Activated naive CD4-positive, alpha-beta T cell treated with Interleukin-2 at 50 U/mL for 16 hours (primary cell): ENCODE data around the gene CCDC102A.
A peak's percentile ranks its signal among the peaks of the same experiment; 100 is the strongest.
"Not testable (repeated sequence)": the region's sequence is repeated elsewhere in the genome, so short reads cannot be mapped to it uniquely, and the experiment has no call there.

Experiments used
- DNase-seq: peaks from one replicate; pipeline ENCODE4 v3.0.0-alpha.2; 2020

CCDC102A gene

GRCh38 chr16:57536306-57537193 is at the start of gene CCDC102A:
TSS of gene CCDC102A (minus strand) at chr16:57536571. CDS start at chr16:57529177, 7,394 bp downstream.
- peak; percentile 63 for DNase-seq

GRCh38 chr16:57585051-57585687 is 48.8 kb upstream of the CCDC102A start:
- no peak for DNase-seq

- DNase-seq = no peak
Observed at GRCh38 chr16:57579361-57579665, 42.9 kb upstream of the CCDC102A start.

DNA sequence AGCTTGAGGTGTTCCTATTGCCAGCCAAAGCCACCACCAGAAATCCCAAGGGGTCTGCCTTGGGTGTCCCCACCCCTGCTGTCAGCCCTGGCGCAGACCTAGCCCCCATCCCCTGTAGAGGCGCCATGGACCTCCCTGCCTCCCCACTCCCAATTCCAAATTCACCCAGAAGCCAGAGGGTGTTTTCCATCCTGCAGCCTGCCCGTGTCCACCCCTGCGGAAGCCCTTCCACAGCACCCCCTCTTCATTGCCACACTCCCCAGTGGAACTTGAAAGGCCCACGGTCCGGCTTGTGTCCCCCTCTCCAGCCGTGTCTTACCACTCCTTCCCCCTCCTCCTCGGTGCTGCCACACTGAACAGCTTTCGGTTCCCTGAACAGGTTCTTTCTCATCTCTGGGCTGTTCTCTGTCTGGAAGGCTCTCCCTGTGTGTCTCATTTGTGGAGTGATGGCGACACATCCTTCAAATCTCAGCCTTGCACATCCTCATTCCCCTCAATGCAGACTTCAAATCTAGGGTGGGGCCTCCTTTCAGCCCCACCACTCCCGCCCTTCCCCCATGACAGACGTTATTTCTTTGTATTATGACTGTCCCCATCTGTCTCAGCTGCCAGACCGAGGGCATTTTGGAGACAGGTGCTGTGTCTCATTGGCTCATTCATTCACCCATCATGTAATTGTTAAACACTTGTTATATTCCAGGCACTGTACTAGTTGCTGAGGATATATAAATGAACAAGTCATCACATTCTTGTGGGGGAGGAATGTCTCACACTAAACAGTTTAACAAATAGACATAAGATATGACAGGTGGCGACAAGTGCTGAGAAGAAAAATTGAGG is 42.4 kb upstream of the CCDC102A start:
- DNase-seq = no peak

GRCh38 chr16:57577691-57578224 is 41.4 kb upstream of the CCDC102A start:
- DNase-seq = no peak

DNA sequence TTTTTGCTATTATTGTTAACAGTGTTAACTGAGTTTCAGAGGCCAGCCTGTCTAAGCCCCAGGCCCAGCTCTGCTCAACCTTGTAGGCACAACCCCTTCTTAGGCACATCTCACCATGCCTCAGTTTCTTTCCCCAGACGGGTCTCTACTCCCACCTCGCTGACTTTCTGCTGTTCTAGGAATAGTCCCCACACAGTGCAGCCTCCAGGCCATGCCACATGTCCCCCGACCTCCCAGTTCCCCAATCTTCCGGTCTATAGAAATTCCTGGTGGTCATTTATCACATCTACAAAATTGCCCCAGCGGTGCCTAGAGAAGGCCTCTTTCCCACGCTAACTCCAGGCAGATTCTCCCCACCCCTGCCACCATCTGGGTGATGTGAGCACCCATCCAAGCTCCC is 40.8 kb upstream of the CCDC102A start:
- no peak for DNase-seq

- DNase-seq = peak; percentile 86
Observed at GRCh38 chr16:57576429-57576870, 40.1 kb upstream of the CCDC102A start.

- no peak for DNase-seq
Observed at GRCh38 chr16:57575468-57576277, 39.3 kb upstream of the CCDC102A start.

GRCh38 chr16:57574646-57575467 is 38.5 kb upstream of the CCDC102A start:
- DNase-seq = no peak

DNA sequence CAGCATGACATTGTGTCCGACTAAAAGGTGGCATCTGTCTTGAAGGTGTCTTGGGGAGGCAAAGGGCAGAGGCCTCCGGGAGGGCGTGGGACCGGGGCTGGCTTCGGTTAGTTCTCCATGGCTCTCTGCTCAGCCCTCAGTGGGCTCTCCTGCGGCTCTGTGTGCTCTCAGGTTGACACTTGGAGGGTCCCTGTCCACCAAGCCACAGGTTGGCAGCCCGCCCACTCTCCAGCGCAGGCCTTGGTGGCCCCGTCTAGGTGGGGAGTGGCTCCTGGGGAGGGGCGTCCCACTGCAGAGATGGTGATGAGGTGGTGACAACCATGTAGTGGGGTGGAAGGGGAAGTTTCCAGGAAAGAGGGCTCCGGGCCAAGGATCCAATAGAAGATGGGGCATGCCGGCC is 37.7 kb upstream of the CCDC102A start:
- DNase-seq = no peak

- DNase-seq = no peak
Observed at GRCh38 chr16:57572978-57573728, 36.8 kb upstream of the CCDC102A start.

- no peak for DNase-seq
Observed at GRCh38 chr16:57571098-57571497, 34.7 kb upstream of the CCDC102A start.

GRCh38 chr16:57570301-57571070 is 34.1 kb upstream of the CCDC102A start:
- DNase-seq = no peak

GRCh38 chr16:57569306-57569946 is 33.1 kb upstream of the CCDC102A start:
- DNase-seq = no peak

- not testable (repeated sequence) for DNase-seq
Observed at GRCh38 chr16:57568772-57569171, 32.4 kb upstream of the CCDC102A start.

DNA sequence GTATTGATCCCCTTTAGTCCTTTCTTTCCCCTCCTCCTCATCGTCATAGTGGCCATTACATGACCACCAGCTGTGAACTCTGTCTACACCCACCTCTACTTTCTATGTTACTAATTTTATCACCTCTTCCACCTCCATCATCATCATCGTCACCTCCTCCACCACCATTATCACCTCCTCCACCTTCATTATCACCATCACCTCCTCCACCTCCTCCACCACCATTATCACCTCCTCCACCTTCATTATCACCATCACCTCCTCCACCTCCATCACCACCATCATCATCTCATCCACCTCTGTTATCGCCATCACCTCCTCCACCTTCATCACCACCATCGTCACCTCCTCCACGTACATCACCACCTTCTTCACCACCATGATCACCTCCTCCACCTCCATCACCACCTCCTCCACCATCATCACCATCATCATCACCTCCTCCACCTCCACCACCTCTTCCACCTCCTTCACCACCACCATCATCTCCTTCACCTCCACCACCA is 31.9 kb upstream of the CCDC102A start:
- DNase-seq = no peak

GRCh38 chr16:57567691-57568090 is 31.3 kb upstream of the CCDC102A start:
- DNase-seq = no peak

- DNase-seq = no peak
Observed at GRCh38 chr16:57566436-57566835, 30.1 kb upstream of the CCDC102A start.

DNA sequence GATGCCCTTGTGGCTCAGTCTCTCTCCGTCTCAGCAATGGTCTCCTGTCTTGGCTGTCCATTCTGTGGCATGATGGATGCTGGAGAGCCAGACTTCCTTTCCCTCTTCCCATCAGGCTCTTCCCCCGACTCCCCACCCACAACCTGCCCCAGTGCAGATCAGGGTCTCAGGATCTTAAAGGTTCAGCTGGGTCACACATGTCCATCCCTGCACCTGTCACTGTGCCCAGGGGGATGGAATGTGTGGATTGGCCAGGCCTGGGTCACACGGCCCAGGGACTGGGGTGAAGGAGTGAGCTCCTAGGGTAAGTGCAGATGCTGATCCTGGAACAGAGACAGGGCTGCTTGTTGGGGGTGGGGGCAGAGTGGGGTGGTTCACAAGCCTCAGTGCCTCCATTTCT is 29.1 kb upstream of the CCDC102A start:
- DNase-seq = no peak
